Activated CD4-positive, alpha-beta T cell treated with anti-CD3 and anti-CD28 coated beads for 48 hours (primary cell): ENCODE results near the gene NACAD.
"Not testable (repeated sequence)": the region's sequence is repeated elsewhere in the genome, so short reads cannot be mapped to it uniquely, and the experiment has no call there.

ENCODE experiments used
- DNase-seq: peaks from one replicate; pipeline ENCODE4 v3.0.0-alpha.2; 2020

NACAD gene

GRCh38 chr7:45088821-45089340 lies at the start of gene NACAD:
Gene NACAD (minus strand): TSS chr7:45088969. CDS start chr7:45088894, 75 bp downstream.
- DNase-seq = no peak

- DNase-seq = peak; percentile 73
Measured at GRCh38 chr7:45136106-45137060, 47.6 kb upstream of the NACAD start.

- no peak for DNase-seq
Measured at GRCh38 chr7:45133877-45134276, 45.1 kb upstream of the NACAD start.

- no peak for DNase-seq
Measured at GRCh38 chr7:45133352-45133751, 44.6 kb upstream of the NACAD start.

GRCh38 chr7:45132708-45133320 lies 44.0 kb upstream of the NACAD start:
- no peak for DNase-seq

GRCh38 chr7:45131891-45132290 lies 43.1 kb upstream of the NACAD start:
- DNase-seq = no peak

GRCh38 chr7:45130910-45131309 lies 42.1 kb upstream of the NACAD start:
- DNase-seq = no peak

GRCh38 chr7:45129906-45130305 lies 41.1 kb upstream of the NACAD start:
- no peak for DNase-seq

- DNase-seq = no peak
Measured at GRCh38 chr7:45129181-45129800, 40.5 kb upstream of the NACAD start.

GRCh38 chr7:45126920-45127319 lies 38.2 kb upstream of the NACAD start:
- no peak for DNase-seq

- DNase-seq = no peak
Measured at GRCh38 chr7:45126201-45126600, 37.4 kb upstream of the NACAD start.

GRCh38 chr7:45125193-45125904 lies 36.6 kb upstream of the NACAD start:
- no peak for DNase-seq

GRCh38 chr7:45123913-45124710 lies 35.3 kb upstream of the NACAD start:
- DNase-seq = no peak

- no peak for DNase-seq
Measured at GRCh38 chr7:45122975-45123860, 34.4 kb upstream of the NACAD start.

GRCh38 chr7:45119550-45119949 lies 30.8 kb upstream of the NACAD start:
- no peak for DNase-seq

GRCh38 chr7:45118889-45119331 lies 30.1 kb upstream of the NACAD start:
- no peak for DNase-seq

GRCh38 chr7:45118292-45118691 lies 29.5 kb upstream of the NACAD start:
- DNase-seq = no peak

GRCh38 chr7:45117582-45117981 lies 28.8 kb upstream of the NACAD start:
- no peak for DNase-seq

- no peak for DNase-seq
Measured at GRCh38 chr7:45116048-45116447, 27.3 kb upstream of the NACAD start.

GRCh38 chr7:45114926-45115325 lies 26.2 kb upstream of the NACAD start:
- DNase-seq = no peak

GRCh38 chr7:45114257-45114656 lies 25.5 kb upstream of the NACAD start:
- DNase-seq = not testable (repeated sequence)
